GM19193 (cell line): ENCODE results near the gene SREK1.

ENCODE experiments used
- POLR2A ChIP-seq: IDR thresholded peaks from 4 replicates; pipeline ENCODE4 v1.6.1; 2011; ENCODE audit not compliant: insufficient read depth, insufficient read length; ENCODE audit errors: extremely low read depth

SREK1 gene

DNA sequence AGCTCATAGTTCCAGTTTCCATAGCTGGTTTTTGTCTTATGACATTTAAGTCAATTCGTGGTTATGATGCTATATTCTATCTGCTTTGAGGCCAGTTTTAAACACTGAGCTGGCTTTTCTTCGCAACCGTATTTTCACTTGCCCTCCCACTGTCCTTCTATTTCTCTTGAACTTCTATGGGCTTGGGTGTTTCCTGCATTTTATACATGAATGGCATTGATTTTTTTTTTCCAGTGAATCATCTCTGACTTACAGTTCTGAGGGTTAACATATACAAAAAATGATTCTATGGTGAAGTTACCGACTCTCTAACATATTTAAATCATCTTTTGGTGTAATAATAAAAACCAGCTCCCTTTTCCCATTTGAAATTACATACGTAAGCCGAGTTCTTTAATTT is 88.2 kb downstream of the SREK1 start:
- TF ChIP-seq POLR2A: no peak

DNA sequence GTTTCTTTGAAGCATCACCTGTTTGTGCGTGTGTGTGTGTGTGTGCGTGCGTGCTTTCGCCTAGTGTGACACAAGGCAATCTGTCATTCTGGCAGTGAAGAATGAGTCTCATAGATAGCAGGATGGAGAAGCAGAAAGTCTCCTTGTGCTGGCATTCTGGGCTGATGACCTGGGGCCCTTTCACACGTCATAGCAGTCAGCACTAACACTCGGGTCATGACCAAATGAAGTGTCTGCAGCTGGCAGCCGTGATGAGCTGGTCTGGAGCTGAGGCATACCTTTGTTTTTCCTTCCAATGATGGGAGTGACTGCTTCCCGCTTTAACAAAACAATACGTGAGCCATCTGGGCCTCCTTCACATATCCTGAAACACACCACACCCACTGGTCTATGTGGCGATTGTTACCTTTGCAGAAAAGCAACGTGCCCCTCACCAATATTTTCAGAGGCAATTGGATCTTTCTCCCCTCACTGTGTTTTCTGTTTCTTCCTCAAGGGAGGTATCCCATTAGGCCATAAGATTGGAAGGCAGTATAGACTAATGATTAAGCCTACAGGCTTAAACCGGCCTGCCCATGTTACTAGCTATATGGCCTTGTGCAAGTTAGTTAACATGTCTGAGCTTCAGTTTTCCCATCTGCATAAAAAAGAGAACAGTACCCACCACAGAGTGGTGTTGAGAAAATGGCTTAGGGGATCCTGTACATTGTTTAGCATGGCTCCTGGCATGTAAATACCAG is 88.8 kb downstream of the SREK1 start:
- no peak for TF ChIP-seq POLR2A
